Chondrocyte (in vitro differentiated cells): ENCODE measurements around the gene FHIT. TPM values are rescaled to one million over a fixed set of nuclear protein-coding genes. Genes with fewer than 3 reads are reported as not detected.
A peak's percentile ranks its signal among the peaks of the same experiment; 100 is the strongest.

Experiments used
- DNase-seq: peaks from one replicate; pipeline ENCODE4 v3.0.0; 2021; ENCODE audit warnings: mixed read lengths, low spot score
- H3K27ac Mint-ChIP-seq: one replicate; pipeline ENCODE4 v1.8.0; 2021; ENCODE audit warnings: mild to moderate bottlenecking, moderate library complexity, mixed read lengths; ENCODE audit not compliant: unreplicated experiment
- H3K27me3 Mint-ChIP-seq: 2 replicates; pipeline ENCODE4 v1.8.0; 2021; ENCODE audit warnings: low read depth, mixed read lengths
- H3K36me3 Mint-ChIP-seq: 2 replicates; pipeline ENCODE4 v1.8.0; 2021; ENCODE audit warnings: low read depth, mixed read lengths
- H3K4me1 Mint-ChIP-seq: 2 replicates; pipeline ENCODE4 v1.8.0; 2021; ENCODE audit warnings: low read depth, mild to moderate bottlenecking, mixed read lengths
- H3K4me3 Mint-ChIP-seq: one replicate; pipeline ENCODE4 v1.8.0; 2021; ENCODE audit warnings: mild to moderate bottlenecking, moderate library complexity, mixed read lengths; ENCODE audit not compliant: unreplicated experiment
- H3K9me3 Mint-ChIP-seq: 2 replicates; pipeline ENCODE4 v1.8.0; 2021; ENCODE audit warnings: low read depth, mixed read lengths
- CTCF ChIP-seq: fragments of 200-600 bp; sonication (generic); IDR thresholded peaks from 2 replicates; pipeline ENCODE4 v1.5.0; 2021; ENCODE audit warnings: antibody characterized with exemption, mild to moderate bottlenecking, moderate library complexity
- total RNA-seq: library from RNA; stranded (reverse); gene quantifications from 3 replicates; pipeline ENCODE4 v1.2.1, GENCODE V29; 2021

FHIT gene
- total RNA-seq, 1 donor from 2014 or later: 3.8 TPM

GRCh38 chr3:59839283-59839682 lies 1412.0 kb downstream of the FHIT start:
- Mint-ChIP-seq H3K27ac (peak overlapping the region; percentile 47), H3K4me3 (no peak overlapping the region), H3K36me3 (no peaks in the 10 kb centered on the region), H3K4me1 (peaks cover 8% of the 10 kb centered on the region), H3K9me3 (peaks cover 6% of the 10 kb centered on the region), H3K27me3 (no peaks in the 10 kb centered on the region)
- TF ChIP-seq CTCF: no peak
- no peak for DNase-seq

- Mint-ChIP-seq H3K4me1 (peaks cover 8% of the 10 kb centered on the region), H3K27me3 (no peaks in the 10 kb centered on the region), H3K36me3 (no peaks in the 10 kb centered on the region), H3K9me3 (peaks cover 9% of the 10 kb centered on the region), H3K27ac (no peak overlapping the region), H3K4me3 (no peak overlapping the region)
- DNase-seq: no peak
- no peak for TF ChIP-seq CTCF
Observed at GRCh38 chr3:59836531-59836930, 1414.7 kb downstream of the FHIT start.

GRCh38 chr3:59832702-59833101 lies 1418.5 kb downstream of the FHIT start:
- Mint-ChIP-seq H3K27ac (no peak overlapping the region), H3K36me3 (no peaks in the 10 kb centered on the region), H3K9me3 (peaks cover 9% of the 10 kb centered on the region), H3K27me3 (no peaks in the 10 kb centered on the region), H3K4me1 (peaks cover 2% of the 10 kb centered on the region), H3K4me3 (no peak overlapping the region)
- no peak for TF ChIP-seq CTCF
- DNase-seq: no peak

GRCh38 chr3:59832241-59832640 lies 1419.0 kb downstream of the FHIT start:
- no peak for DNase-seq
- Mint-ChIP-seq H3K27ac (no peak overlapping the region), H3K27me3 (no peaks in the 10 kb centered on the region), H3K36me3 (no peaks in the 10 kb centered on the region), H3K4me3 (no peak overlapping the region), H3K9me3 (peaks cover 9% of the 10 kb centered on the region), H3K4me1 (peaks cover 2% of the 10 kb centered on the region)
- no peak for TF ChIP-seq CTCF

- Mint-ChIP-seq H3K36me3 (no peaks in the 10 kb centered on the region), H3K27ac (no peak overlapping the region), H3K4me3 (no peak overlapping the region), H3K9me3 (peaks cover 9% of the 10 kb centered on the region), H3K4me1 (peaks cover 2% of the 10 kb centered on the region), H3K27me3 (no peaks in the 10 kb centered on the region)
- no peak for TF ChIP-seq CTCF
- no peak for DNase-seq
Observed at GRCh38 chr3:59831394-59831793, 1419.9 kb downstream of the FHIT start.
